Liver (tissue), 9 donors: ENCODE measurements around the gene CYTH3. TPM values are rescaled to one million over a fixed set of nuclear protein-coding genes. Genes with fewer than 3 reads are reported as not detected.

Experiments used
- DNase-seq: peaks from one replicate; pipeline ENCODE4 v3.0.0-alpha.2; 2017; ENCODE audit warnings: low spot score
- H3K27ac ChIP-seq, 2 donors: one replicate each; pipeline ENCODE4 v1.7.0; 2013; ENCODE audit warnings: inconsistent platforms in 2 of 2, low read length in 2 of 2, control low read depth in 1 of 2, low read depth in 1 of 2, mild to moderate bottlenecking in 1 of 2
- H3K27me3 ChIP-seq, 4 donors: one replicate each; pipeline versions ENCODE4 v1.6.1 to v1.7.0; 2013; ENCODE audit warnings: low read length in 3 of 4, inconsistent platforms in 1 of 4, mild to moderate bottlenecking in 1 of 4, moderate library complexity in 1 of 4; ENCODE audit not compliant: control insufficient read depth in 4 of 4, insufficient read depth in 4 of 4
- H3K36me3 ChIP-seq, 4 donors: one replicate each; pipeline versions ENCODE4 v1.6.1 to v1.7.0; 2013; ENCODE audit warnings: low read length in 3 of 4, mild to moderate bottlenecking in 3 of 4, low read depth in 1 of 4, moderate library complexity in 1 of 4; ENCODE audit not compliant: control insufficient read depth in 4 of 4, insufficient read depth in 3 of 4
- H3K4me1 ChIP-seq, 4 donors: one replicate each; pipeline versions ENCODE4 v1.6.1 to v1.7.0; 2013; ENCODE audit warnings: low read length in 3 of 4, mild to moderate bottlenecking in 3 of 4, moderate library complexity in 1 of 4; ENCODE audit not compliant: control insufficient read depth in 4 of 4, insufficient read depth in 4 of 4
- H3K4me3 ChIP-seq, 3 donors: one replicate each; pipeline versions ENCODE4 v1.6.1 to v1.7.0; 2013; ENCODE audit warnings: low read length in 3 of 3, control low read depth in 1 of 3, low read depth in 1 of 3, mild to moderate bottlenecking in 1 of 3
- H3K9ac ChIP-seq, 2 donors: one replicate each; pipeline ENCODE4 v1.7.0; 2013; ENCODE audit warnings: low read length in 2 of 2, mild to moderate bottlenecking in 2 of 2, moderate library complexity in 2 of 2, control low read depth in 1 of 2, low read depth in 1 of 2
- H3K9me3 ChIP-seq, 4 donors: one replicate each; pipeline versions ENCODE4 v1.6.1 to v1.7.0; 2013; ENCODE audit warnings: low read length in 3 of 4; ENCODE audit not compliant: control insufficient read depth in 4 of 4
- EGR1 ChIP-seq, 2 donors: IDR thresholded peaks; 2 replicates each; pipeline ENCODE4 v1.6.1; 2016 to 2018; ENCODE audit warnings: antibody characterized with exemption in 2 of 2, low read depth in 2 of 2
- FOXA1 ChIP-seq: IDR thresholded peaks from 2 replicates; pipeline ENCODE4 v1.6.1; 2016; ENCODE audit warnings: antibody characterized with exemption
- FOXA2 ChIP-seq: IDR thresholded peaks from 2 replicates; pipeline ENCODE4 v1.6.1; 2016; ENCODE audit warnings: antibody characterized with exemption
- GABPA ChIP-seq, 2 donors: IDR thresholded peaks in 1 of 2; conservative IDR thresholded peaks in 1 of 2; 2 replicates each; pipeline ENCODE4 v1.6.1; 2016; ENCODE audit warnings: antibody characterized with exemption in 2 of 2, mild to moderate bottlenecking in 1 of 2, moderate library complexity in 1 of 2
- HNF4A ChIP-seq, 2 donors: conservative IDR thresholded peaks; 2 replicates each; pipeline ENCODE4 v1.6.1; 2016; ENCODE audit warnings: antibody characterized with exemption in 2 of 2, mild to moderate bottlenecking in 2 of 2
- HNF4G ChIP-seq: IDR thresholded peaks from 2 replicates; pipeline ENCODE4 v1.6.1; 2016; ENCODE audit warnings: antibody characterized with exemption
- JUND ChIP-seq, 2 donors: IDR thresholded peaks; 2 replicates each; pipeline ENCODE4 v1.6.1; 2016; ENCODE audit warnings: antibody characterized with exemption in 2 of 2
- NR2F2 ChIP-seq: IDR thresholded peaks from 2 replicates; pipeline ENCODE4 v1.6.1; 2016; ENCODE audit warnings: antibody characterized with exemption
- RAD21 ChIP-seq, 2 donors: IDR thresholded peaks; 2 replicates each; pipeline ENCODE4 v1.6.1; 2016; ENCODE audit warnings: antibody characterized with exemption in 2 of 2, mild to moderate bottlenecking in 2 of 2
- RXRA ChIP-seq, 2 donors: IDR thresholded peaks; 2 replicates each; pipeline ENCODE4 v1.6.1; 2017 to 2018; ENCODE audit warnings: antibody characterized with exemption in 2 of 2, mild to moderate bottlenecking in 1 of 2
- SP1 ChIP-seq: IDR thresholded peaks from 2 replicates; pipeline ENCODE4 v1.6.1; 2018; ENCODE audit warnings: antibody characterized with exemption, mild to moderate bottlenecking
- TAF1 ChIP-seq: conservative IDR thresholded peaks from 2 replicates; pipeline ENCODE4 v1.6.1; 2016; ENCODE audit warnings: antibody characterized with exemption, mild to moderate bottlenecking
- YY1 ChIP-seq: IDR thresholded peaks from 2 replicates; pipeline ENCODE4 v1.6.1; 2016; ENCODE audit warnings: antibody characterized with exemption, mild to moderate bottlenecking
- WGBS: extraction: QIAGEN DNeasy Blood & Tissue Kit; methylation state at CpG from one replicate; pipeline ENCODE4 v1.1.7; 2013; 5-methylcytosine and 5-hydroxymethylcytosine counted together
- polyA plus RNA-seq, 2 donors: library from polyadenylated mRNA; stranded (reverse) in 1 of 2; unstranded in 1 of 2; fragments of 200-250 nt in 1 of 2; fragments of >200 nt in 1 of 2; fragmentation: Nextera tagmentation in 1 of 2; extraction: Ambion mirVana in 1 of 2; gene quantifications; one replicate each; pipeline versions ENCODE4 v1.2.1 to v1.2.3, GENCODE V29; 2013 to 2015
- total RNA-seq, 2 donors: library from RNA; depleted of rRNA; stranded (reverse); fragments of >200 nt; gene quantifications; one replicate each; pipeline ENCODE4 v1.2.3, GENCODE V29; 2014
- TF ChIP-seq, protein P1 (sequence below): IDR thresholded peaks from 2 replicates; pipeline ENCODE4 v1.6.1; 2016; ENCODE audit warnings: antibody characterized with exemption, mild to moderate bottlenecking
- TF ChIP-seq, protein P2 (sequence below): IDR thresholded peaks from 2 replicates; pipeline ENCODE4 v1.6.1; 2016; ENCODE audit warnings: antibody characterized with exemption
- TF ChIP-seq, protein P3 (sequence below): fragments of 150-350 bp; IDR thresholded peaks from 2 replicates; pipeline ENCODE4 v1.5.1; 2017; ENCODE audit warnings: improper control_type of control experiment, low read depth, low read length; ENCODE audit not compliant: missing input control
- TF ChIP-seq, protein P4 (sequence below): IDR thresholded peaks from 2 replicates; pipeline ENCODE4 v1.6.1; 2016; ENCODE audit warnings: antibody characterized with exemption
- TF ChIP-seq, protein P5 (sequence below): IDR thresholded peaks from 2 replicates; pipeline ENCODE4 v1.6.1; 2016; ENCODE audit warnings: antibody characterized with exemption
- donor health status: healthy.
- donor health status: healthy.
- donor health status: healthy.
- donor health status: healthy.
- donor health status: healthy.

The CYTH3 gene
- total and polyA plus RNA-seq, 4 donors = 1.1 to 6.3 (median 3.7) TPM

DNA sequence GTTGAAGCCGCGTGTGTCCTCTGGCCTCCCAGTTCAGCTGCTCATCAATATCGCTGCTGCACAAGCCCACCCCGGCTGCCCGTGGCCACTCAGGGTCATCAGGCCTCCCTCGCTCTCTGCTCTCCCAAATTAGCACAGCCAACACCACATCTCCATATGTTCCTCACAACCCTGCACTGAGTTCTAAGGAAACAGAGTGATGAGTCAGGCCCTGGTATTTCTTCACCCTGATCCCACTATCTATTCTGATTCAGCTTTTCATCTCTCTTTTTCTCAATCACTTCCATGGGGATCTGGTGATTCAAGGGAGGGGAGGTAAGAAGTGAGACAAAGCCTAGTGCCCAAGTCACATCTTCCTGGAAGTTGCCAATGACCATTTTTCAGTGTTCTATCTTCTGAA is 23.8 kb downstream of the CYTH3 start (continued):
- TF ChIP-seq, protein P1, sequence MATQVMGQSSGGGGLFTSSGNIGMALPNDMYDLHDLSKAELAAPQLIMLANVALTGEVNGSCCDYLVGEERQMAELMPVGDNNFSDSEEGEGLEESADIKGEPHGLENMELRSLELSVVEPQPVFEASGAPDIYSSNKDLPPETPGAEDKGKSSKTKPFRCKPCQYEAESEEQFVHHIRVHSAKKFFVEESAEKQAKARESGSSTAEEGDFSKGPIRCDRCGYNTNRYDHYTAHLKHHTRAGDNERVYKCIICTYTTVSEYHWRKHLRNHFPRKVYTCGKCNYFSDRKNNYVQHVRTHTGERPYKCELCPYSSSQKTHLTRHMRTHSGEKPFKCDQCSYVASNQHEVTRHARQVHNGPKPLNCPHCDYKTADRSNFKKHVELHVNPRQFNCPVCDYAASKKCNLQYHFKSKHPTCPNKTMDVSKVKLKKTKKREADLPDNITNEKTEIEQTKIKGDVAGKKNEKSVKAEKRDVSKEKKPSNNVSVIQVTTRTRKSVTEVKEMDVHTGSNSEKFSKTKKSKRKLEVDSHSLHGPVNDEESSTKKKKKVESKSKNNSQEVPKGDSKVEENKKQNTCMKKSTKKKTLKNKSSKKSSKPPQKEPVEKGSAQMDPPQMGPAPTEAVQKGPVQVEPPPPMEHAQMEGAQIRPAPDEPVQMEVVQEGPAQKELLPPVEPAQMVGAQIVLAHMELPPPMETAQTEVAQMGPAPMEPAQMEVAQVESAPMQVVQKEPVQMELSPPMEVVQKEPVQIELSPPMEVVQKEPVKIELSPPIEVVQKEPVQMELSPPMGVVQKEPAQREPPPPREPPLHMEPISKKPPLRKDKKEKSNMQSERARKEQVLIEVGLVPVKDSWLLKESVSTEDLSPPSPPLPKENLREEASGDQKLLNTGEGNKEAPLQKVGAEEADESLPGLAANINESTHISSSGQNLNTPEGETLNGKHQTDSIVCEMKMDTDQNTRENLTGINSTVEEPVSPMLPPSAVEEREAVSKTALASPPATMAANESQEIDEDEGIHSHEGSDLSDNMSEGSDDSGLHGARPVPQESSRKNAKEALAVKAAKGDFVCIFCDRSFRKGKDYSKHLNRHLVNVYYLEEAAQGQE = no peak
- TF ChIP-seq YY1 (no peak), HNF4G (no peak), RXRA (IDR thresholded peaks at IDR 0.05) (no peak), RAD21 (IDR thresholded peaks at IDR 0.05) (no peak), TAF1 (no peak)

DNA sequence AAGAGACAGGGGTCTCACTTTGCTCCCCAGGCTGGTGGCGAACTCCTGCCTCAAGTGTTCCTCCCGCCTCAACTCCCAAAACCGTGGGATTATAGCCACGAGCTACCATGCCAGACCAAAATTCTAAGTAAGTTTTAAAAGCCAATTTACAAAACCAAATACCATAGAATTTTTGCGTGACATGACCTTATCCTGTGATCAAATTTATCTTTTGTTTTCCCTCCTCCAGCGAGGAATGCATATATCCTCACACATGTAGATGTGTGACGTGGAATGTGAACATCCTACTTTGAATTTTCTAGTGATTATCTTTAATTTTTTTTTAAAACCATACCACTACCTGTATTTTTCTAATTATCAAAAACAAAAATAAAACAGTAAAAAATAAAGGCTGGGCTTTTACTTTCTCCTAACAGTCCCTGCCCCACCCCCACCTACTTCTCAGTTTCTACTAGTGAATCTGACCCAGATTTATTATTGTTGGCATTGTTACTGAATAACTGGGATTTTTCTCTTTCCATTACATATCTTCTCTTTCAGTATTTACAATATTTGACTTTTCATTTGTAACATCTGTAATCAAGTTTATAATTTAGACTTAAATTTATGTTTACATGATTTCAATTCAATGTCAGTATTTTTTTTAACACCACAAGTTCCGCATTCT is 26.0 kb downstream of the CYTH3 start:
- no peak overlapping the region for H3K9ac ChIP-seq
- DNase-seq = no peak
- no peak overlapping the region for H3K27ac ChIP-seq
- H3K36me3 ChIP-seq = no peaks in the 10 kb centered on the region
- TF ChIP-seq RXRA (IDR thresholded peaks at IDR 0.05) = no peak
- no peak for TF ChIP-seq NR2F2
- TF ChIP-seq SP1 = no peak
- H3K4me1 ChIP-seq = no peaks in the 10 kb centered on the region
- no peaks in the 10 kb centered on the region for H3K9me3 ChIP-seq
- no peak overlapping the region for H3K4me3 ChIP-seq
- 92% methylated on average over 8 of the region's 8 CpGs for WGBS
- no peaks in the 10 kb centered on the region for H3K27me3 ChIP-seq

DNA sequence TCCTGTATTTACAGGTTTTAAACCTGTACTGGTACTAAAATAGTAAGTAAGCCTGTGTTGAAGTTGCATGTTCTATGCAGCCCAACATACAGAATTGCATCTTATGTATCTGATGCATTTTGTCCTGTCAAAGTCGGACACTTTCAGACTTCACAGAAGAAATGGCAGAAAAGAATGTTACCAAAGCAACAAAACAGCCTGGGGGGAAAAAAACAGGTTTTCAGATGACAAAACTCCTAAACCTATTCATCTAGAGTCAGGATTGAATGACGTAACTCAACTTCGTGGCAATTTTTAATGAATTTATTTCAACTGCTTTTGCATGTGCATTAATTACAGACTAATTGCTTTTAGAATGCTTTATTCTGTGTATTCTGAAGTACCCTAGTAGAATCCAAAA is 28.4 kb downstream of the CYTH3 start:
- H3K27ac ChIP-seq = no peak overlapping the region

More for the DNA sequence above, 28.4 kb downstream of the CYTH3 start:
- H3K9ac ChIP-seq = no peak overlapping the region
- TF ChIP-seq HNF4A (conservative IDR thresholded peaks at IDR 0.05) = no peak
- TF ChIP-seq, protein P1 = no peak
- TF ChIP-seq GABPA (IDR thresholded peaks at IDR 0.05 in 1 of 2, conservative IDR thresholded peaks at IDR 0.05 in 1 of 2) = no peak
- TF ChIP-seq, protein P2, sequence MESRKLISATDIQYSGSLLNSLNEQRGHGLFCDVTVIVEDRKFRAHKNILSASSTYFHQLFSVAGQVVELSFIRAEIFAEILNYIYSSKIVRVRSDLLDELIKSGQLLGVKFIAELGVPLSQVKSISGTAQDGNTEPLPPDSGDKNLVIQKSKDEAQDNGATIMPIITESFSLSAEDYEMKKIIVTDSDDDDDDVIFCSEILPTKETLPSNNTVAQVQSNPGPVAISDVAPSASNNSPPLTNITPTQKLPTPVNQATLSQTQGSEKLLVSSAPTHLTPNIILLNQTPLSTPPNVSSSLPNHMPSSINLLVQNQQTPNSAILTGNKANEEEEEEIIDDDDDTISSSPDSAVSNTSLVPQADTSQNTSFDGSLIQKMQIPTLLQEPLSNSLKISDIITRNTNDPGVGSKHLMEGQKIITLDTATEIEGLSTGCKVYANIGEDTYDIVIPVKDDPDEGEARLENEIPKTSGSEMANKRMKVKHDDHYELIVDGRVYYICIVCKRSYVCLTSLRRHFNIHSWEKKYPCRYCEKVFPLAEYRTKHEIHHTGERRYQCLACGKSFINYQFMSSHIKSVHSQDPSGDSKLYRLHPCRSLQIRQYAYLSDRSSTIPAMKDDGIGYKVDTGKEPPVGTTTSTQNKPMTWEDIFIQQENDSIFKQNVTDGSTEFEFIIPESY = no peak
- TF ChIP-seq, protein P3, sequence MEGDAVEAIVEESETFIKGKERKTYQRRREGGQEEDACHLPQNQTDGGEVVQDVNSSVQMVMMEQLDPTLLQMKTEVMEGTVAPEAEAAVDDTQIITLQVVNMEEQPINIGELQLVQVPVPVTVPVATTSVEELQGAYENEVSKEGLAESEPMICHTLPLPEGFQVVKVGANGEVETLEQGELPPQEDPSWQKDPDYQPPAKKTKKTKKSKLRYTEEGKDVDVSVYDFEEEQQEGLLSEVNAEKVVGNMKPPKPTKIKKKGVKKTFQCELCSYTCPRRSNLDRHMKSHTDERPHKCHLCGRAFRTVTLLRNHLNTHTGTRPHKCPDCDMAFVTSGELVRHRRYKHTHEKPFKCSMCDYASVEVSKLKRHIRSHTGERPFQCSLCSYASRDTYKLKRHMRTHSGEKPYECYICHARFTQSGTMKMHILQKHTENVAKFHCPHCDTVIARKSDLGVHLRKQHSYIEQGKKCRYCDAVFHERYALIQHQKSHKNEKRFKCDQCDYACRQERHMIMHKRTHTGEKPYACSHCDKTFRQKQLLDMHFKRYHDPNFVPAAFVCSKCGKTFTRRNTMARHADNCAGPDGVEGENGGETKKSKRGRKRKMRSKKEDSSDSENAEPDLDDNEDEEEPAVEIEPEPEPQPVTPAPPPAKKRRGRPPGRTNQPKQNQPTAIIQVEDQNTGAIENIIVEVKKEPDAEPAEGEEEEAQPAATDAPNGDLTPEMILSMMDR = no peak
- TF ChIP-seq EGR1 (IDR thresholded peaks at IDR 0.05; ENCODE audit: low read depth in 2 of 2) = no peak
- no peak for TF ChIP-seq FOXA2
- TF ChIP-seq, protein P4, sequence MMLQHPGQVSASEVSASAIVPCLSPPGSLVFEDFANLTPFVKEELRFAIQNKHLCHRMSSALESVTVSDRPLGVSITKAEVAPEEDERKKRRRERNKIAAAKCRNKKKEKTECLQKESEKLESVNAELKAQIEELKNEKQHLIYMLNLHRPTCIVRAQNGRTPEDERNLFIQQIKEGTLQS = no peak
- no peak for TF ChIP-seq TAF1
- no peak for TF ChIP-seq NR2F2
- no peak for TF ChIP-seq FOXA1
- TF ChIP-seq, protein P5, sequence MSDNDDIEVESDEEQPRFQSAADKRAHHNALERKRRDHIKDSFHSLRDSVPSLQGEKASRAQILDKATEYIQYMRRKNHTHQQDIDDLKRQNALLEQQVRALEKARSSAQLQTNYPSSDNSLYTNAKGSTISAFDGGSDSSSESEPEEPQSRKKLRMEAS = no peak
- no peak for TF ChIP-seq RXRA (IDR thresholded peaks at IDR 0.05)
- TF ChIP-seq YY1 = no peak
- TF ChIP-seq SP1 = no peak
- no peak for TF ChIP-seq JUND (IDR thresholded peaks at IDR 0.05)
- no peak for TF ChIP-seq HNF4G
- TF ChIP-seq RAD21 (IDR thresholded peaks at IDR 0.05) = no peak
- no peaks in the 10 kb centered on the region for H3K4me1 ChIP-seq
- no peaks in the 10 kb centered on the region for H3K36me3 ChIP-seq
- no peaks in the 10 kb centered on the region for H3K27me3 ChIP-seq
- no peaks in the 10 kb centered on the region for H3K9me3 ChIP-seq
- 93% methylated on average over 3 of the region's 3 CpGs for WGBS
- DNase-seq = no peak
- no peak overlapping the region for H3K4me3 ChIP-seq
